Heart right ventricle (tissue), 16 donors: ENCODE results near the gene TAMALIN. TPM values are rescaled to one million over a fixed set of nuclear protein-coding genes. Genes with fewer than 3 reads are reported as not detected.

Source experiments
- ATAC-seq, 8 donors: fragments of 200-7000 bp; cut with Tn5 transposase; one replicate each; pipeline ENCODE4 v1.9.1; 2020; ENCODE audit warnings: mild to moderate bottlenecking in 8 of 8, moderate library complexity in 8 of 8, moderate number of reproducible peaks in 1 of 8
- DNase-seq, 2 donors: peaks; one replicate each; pipeline ENCODE4 v3.0.0-alpha.2; 2020
- H3K27ac ChIP-seq, 10 donors: fragments of 200-600 bp; sonication (generic) in 2 of 10; one replicate each; pipeline versions ENCODE4 v1.5.0 to v1.8.0; 2020 to 2022; ENCODE audit warnings: mild to moderate bottlenecking in 3 of 10
- H3K27me3 ChIP-seq, 7 donors: fragments of 200-600 bp; one replicate each; pipeline ENCODE4 v1.8.0; 2021 to 2022; ENCODE audit warnings: mild to moderate bottlenecking in 2 of 7
- H3K36me3 ChIP-seq, 9 donors: fragments of 200-600 bp; sonication (generic) in 1 of 9; one replicate each; pipeline versions ENCODE4 v1.5.0 to v1.8.0; 2020 to 2022; ENCODE audit warnings: mild to moderate bottlenecking in 2 of 9
- H3K4me1 ChIP-seq, 9 donors: fragments of 200-600 bp; sonication (generic) in 1 of 9; one replicate each; pipeline versions ENCODE4 v1.5.0 to v1.8.0; 2020 to 2022; ENCODE audit warnings: mild to moderate bottlenecking in 4 of 9
- H3K4me3 ChIP-seq, 10 donors: fragments of 200-600 bp; sonication (generic) in 2 of 10; one replicate each; pipeline versions ENCODE4 v1.5.0 to v1.8.0; 2020 to 2022; ENCODE audit warnings: mild to moderate bottlenecking in 7 of 10, moderate library complexity in 2 of 10
- H3K9me3 ChIP-seq, 11 donors: fragments of 200-600 bp in 10 of 11; sonication (generic) in 2 of 11; one replicate each; pipeline versions ENCODE4 v1.5.0 to v1.8.0; 2013 to 2022; ENCODE audit warnings: mild to moderate bottlenecking in 2 of 11, control low read depth in 1 of 11, moderate library complexity in 1 of 11
- CTCF ChIP-seq, 9 donors: fragments of 200-600 bp; sonication (generic) in 2 of 9; IDR thresholded peaks; one replicate each; pipeline versions ENCODE4 v1.5.0 to v1.8.0; 2021 to 2022; ENCODE audit warnings: antibody characterized with exemption in 9 of 9, mild to moderate bottlenecking in 5 of 9, moderate library complexity in 1 of 9
- WGBS, 2 donors: extraction: QIAGEN DNeasy Blood & Tissue Kit; methylation state at CpG; one replicate each; pipeline ENCODE4 v1.1.7; 2013; ENCODE audit warnings: inconsistent platforms in 1 of 2; 5-methylcytosine and 5-hydroxymethylcytosine counted together
- intact Hi-C, 10 donors: fragments of 100-400 bp; cut with DNase I; formaldehyde crosslinking; loops; one replicate each; pipeline versions ENCODE4 v1.11.1 to v1.14.2; 2022
- polyA plus RNA-seq, 2 donors: library from polyadenylated mRNA; stranded (reverse); fragments of 200-250 nt; gene quantifications; one replicate each; pipeline ENCODE4 v1.2.3, GENCODE V29; 2013
- total RNA-seq, 10 donors: library from RNA; stranded (reverse); fragmentation: NEBNext Ultra II Directional in 3 of 10; extraction: Animal tissue kit (Norgen Biotek cat#: 25700) in 3 of 10; gene quantifications; one replicate each; pipeline versions ENCODE4 v1.2.1 to v1.2.4, GENCODE V29; 2021 to 2023
- donor health status: Arrhythmogenic right ventricular cardiomyopathy.
- donor health status: ischemic (EF 13 %, LVEDD 7.1; RV severe dilation, severe dysfunction).
- donor health status: healthy with polysubstance abuse.
- donor health status: DM: no; HTN: yes; CAD: no.
- donor health status: DM: no; HTN: no; CAD: no.
- donor health status: ischemic (EF 25% LVEDD 6.9; RV normal size, moderate dysfunction).
- donor health status: ischemic (EF 25% LVEDD 5.7; RV mildly dilated, moderate dysfunction).
- donor health status: healthy.
- donor health status: DM: yes; HTN: yes; CAD: no.
- donor health status: Ischemic cardiomyopathy.
- donor health status: ischemic (EF 35%, LVEDD 5.7; RV mildly dilated, moderate dysfunction).
- donor health status: nonischemic (EF 11% LVEDD 7.7; RV severe dilation, severe dysfunction).
- donor health status: DM: yes; HTN: yes; CAD: no.
- donor health status: PGD.
- donor health status: ischemic (EF 29% LVEDD 5.4; RV normal size, mild dysfunction).
- donor health status: nonischemic (EF 23%, LVEDD 6.1; RV moderate dilation, normal function).

Gene TAMALIN
- total and polyA plus RNA-seq, 12 donors, result 16.6 to 58.8 (median 26.9) TPM

GRCh38 chr12:52062167-52063081 is 55.7 kb downstream of the TAMALIN start:
- no peak for TF ChIP-seq CTCF (IDR thresholded peaks at IDR 0.05)
- 75 to 79% methylated on average over 6 of the region's 6 CpGs for WGBS, 2 donors
- ATAC-seq, result peak in 3 of 8 donors; percentile 0 to 6 (median 3)
- Histone ChIP-seq H3K4me1 (peaks cover 0 to 43% (median 19%) of the 10 kb centered on the region in 9 donors), H3K36me3 (peaks cover 0 to 30% (median 15%) of the 10 kb centered on the region in 9 donors), H3K27me3 (no peaks in the 10 kb centered on the region), H3K9me3 (no peaks in the 10 kb centered on the region), H3K27ac (peak overlapping the region in 9 of 10 donors; percentile 63 to 87 (median 77)), H3K4me3 (no peak overlapping the region)
- DNase-seq, result no peak
- intact Hi-C loops, result no loop called here

- peak overlapping the region in 9 of 10 donors; percentile 63 to 87 (median 77) for H3K27ac ChIP-seq
- peaks cover 0 to 43% (median 19%) of the 10 kb centered on the region in 9 donors for H3K4me1 ChIP-seq
- H3K36me3 ChIP-seq, result peaks cover 0 to 22% (median 7%) of the 10 kb centered on the region in 9 donors
- no peak for TF ChIP-seq CTCF (IDR thresholded peaks at IDR 0.05)
- DNase-seq, result peak; percentile 58 to 68
- H3K9me3 ChIP-seq, result no peaks in the 10 kb centered on the region
- no peaks in the 10 kb centered on the region for H3K27me3 ChIP-seq
- no peak overlapping the region for H3K4me3 ChIP-seq
- intact Hi-C loops, result no loop called here
- WGBS, 2 donors, result 63 to 66% methylated on average over 20 of the region's 20 CpGs
- ATAC-seq, result peak in 7 of 8 donors; percentile 4 to 43 (median 25)
Observed at GRCh38 chr12:52063082-52063924, 56.6 kb downstream of the TAMALIN start.

GRCh38 chr12:52063981-52064649 is 57.4 kb downstream of the TAMALIN start:
- H3K27ac ChIP-seq, result peak overlapping the region in 9 of 10 donors; percentile 63 to 87 (median 77)
- no peaks in the 10 kb centered on the region for H3K9me3 ChIP-seq
- no peak for TF ChIP-seq CTCF (IDR thresholded peaks at IDR 0.05)
- no peaks in the 10 kb centered on the region for H3K27me3 ChIP-seq
- no peak overlapping the region for H3K4me3 ChIP-seq
- peak; percentile 20 to 62 (median 47) for ATAC-seq
- intact Hi-C loops, result no loop called here
- peak; percentile 77 to 80 for DNase-seq
- WGBS, 2 donors, result 51 to 57% methylated on average over 12 of the region's 12 CpGs
- peaks cover 1 to 40% (median 19%) of the 10 kb centered on the region in 9 donors for H3K4me1 ChIP-seq
- H3K36me3 ChIP-seq, result peaks cover 0 to 13% (median 0%) of the 10 kb centered on the region in 9 donors

Other genes starting within 250 kb of the TAMALIN start
- under 1 TPM; 0.24 to 0.69 (median 0.41) TPM for gene FIGNL2, start 158.2 kb upstream of the TAMALIN start, total RNA-seq
- under 1 TPM; 0.22 TPM for gene FIGNL2, start 158.2 kb upstream of the TAMALIN start, polyA plus RNA-seq
- gene ANKRD33, start 118.8 kb upstream of the TAMALIN start, total RNA-seq, result not detected
- under 1 TPM in 1 of 2 donors, not detected in 1; 0.01 TPM for gene ANKRD33, start 118.8 kb upstream of the TAMALIN start, polyA plus RNA-seq
- gene ACVRL1, start 99.4 kb upstream of the TAMALIN start, total RNA-seq, result 10 to 100 TPM; 16.6 to 68.0 (median 26.3) TPM
- 10 to 100 TPM; 33.8 to 38.1 TPM for gene ACVRL1, start 99.4 kb upstream of the TAMALIN start, polyA plus RNA-seq
- 10 to 100 TPM in 5 of 10 donors, 1 to 10 TPM in 5; 8.4 to 15.5 (median 10.4) TPM for gene ACVR1B, start 55.2 kb upstream of the TAMALIN start, total RNA-seq
- gene ACVR1B, start 55.2 kb upstream of the TAMALIN start, polyA plus RNA-seq, result 1 to 10 TPM; 5.8 to 8.0 TPM
- gene NR4A1, start 44.5 kb downstream of the TAMALIN start, total RNA-seq, result 100 to 1,000 TPM in 6 of 10 donors, 10 to 100 TPM in 4; 34.6 to 588 (median 105) TPM
- gene NR4A1, start 44.5 kb downstream of the TAMALIN start, polyA plus RNA-seq, result 10 to 100 TPM; 53.2 to 83.0 TPM
- 10 to 100 TPM; 17.5 to 31.8 (median 22.2) TPM for gene ATG101, start 63.0 kb downstream of the TAMALIN start, total RNA-seq
- gene ATG101, start 63.0 kb downstream of the TAMALIN start, polyA plus RNA-seq, result 10 to 100 TPM; 14.6 to 90.2 TPM
- under 1 TPM in 3 of 10 donors, not detected in 7; 0.19 to 0.52 (median 0.26) TPM for gene SMIM41, start 72.8 kb downstream of the TAMALIN start, total RNA-seq
- gene SMIM41, start 72.8 kb downstream of the TAMALIN start, polyA plus RNA-seq, result under 1 TPM in 1 of 2 donors, not detected in 1; 0.29 TPM
- under 1 TPM in 9 of 10 donors, not detected in 1; 0.07 to 0.79 (median 0.16) TPM for gene KRT80, start 185.1 kb downstream of the TAMALIN start, total RNA-seq
- under 1 TPM; 0.07 to 0.32 TPM for gene KRT80, start 185.1 kb downstream of the TAMALIN start, polyA plus RNA-seq
- gene KRT7, start 226.3 kb downstream of the TAMALIN start, total RNA-seq, result 10 to 100 TPM in 1 of 10 donors, 1 to 10 TPM in 4, under 1 TPM in 2, not detected in 3; 0.59 to 10.8 (median 2.3) TPM
- 1 to 10 TPM in 1 of 2 donors, under 1 TPM in 1; 0.88 to 1.4 TPM for gene KRT7, start 226.3 kb downstream of the TAMALIN start, polyA plus RNA-seq